Measurements from ENCODE around the gene GFOD1. TPM values are rescaled to one million over a fixed set of nuclear protein-coding genes. Genes with fewer than 3 reads are reported as not detected.
"Not testable (repeated sequence)": the region's sequence is repeated elsewhere in the genome, so short reads cannot be mapped to it uniquely, and the experiment has no call there.

GFOD1 gene
- total RNA-seq, 8 experiments from 2014 or later = 2.8 to 40.0 (median 9.4) TPM

- in situ Hi-C loops (cut with MboI; ENCODE audit: low pct_unique_long_range_greater_than_20kb in 2 of 9, low sequenced_read_pairs in 9 of 9, unreplicated experiment in 9 of 9) = no loop called here
- no peak overlapping the region for H3K4me3 ChIP-seq
- no peak overlapping the region for H3K27ac ChIP-seq
- WGBS, 10 experiments = 60 to 100% (median 100%) methylated on average over 1 of the region's 1 CpG; no CpG with 5 or more reads in 7 of the 10 experiments
- peak in 2 of 8 experiments; percentile 18 to 34 for ATAC-seq (replicated peaks in 6 of 8)
- peaks cover 18 to 35% of the 10 kb centered on the region in 2 donors for H3K4me1 ChIP-seq (replicated peaks in 1 of 2)
These were observed 21.7 kb downstream of the GFOD1 start for GRCh38 chr6:13465734-13466133.

GRCh38 chr6:13463941-13464340 is 23.5 kb downstream of the GFOD1 start:
- Histone ChIP-seq H3K27ac (no peak overlapping the region), H3K4me1 (replicated peaks in 1 of 2) (peaks cover 8 to 24% of the 10 kb centered on the region in 2 donors), H3K4me3 (no peak overlapping the region)
- ATAC-seq (replicated peaks in 6 of 8) = no peak
- 29 to 94% (median 80%) methylated on average over 1 to 4 of the region's 4 CpGs; no CpG with 5 or more reads in 3 of the 10 experiments for WGBS, 10 experiments
- in situ Hi-C loops (cut with MboI; ENCODE audit: low pct_unique_long_range_greater_than_20kb in 2 of 9, low sequenced_read_pairs in 9 of 9, unreplicated experiment in 9 of 9) = no loop called here

DNA sequence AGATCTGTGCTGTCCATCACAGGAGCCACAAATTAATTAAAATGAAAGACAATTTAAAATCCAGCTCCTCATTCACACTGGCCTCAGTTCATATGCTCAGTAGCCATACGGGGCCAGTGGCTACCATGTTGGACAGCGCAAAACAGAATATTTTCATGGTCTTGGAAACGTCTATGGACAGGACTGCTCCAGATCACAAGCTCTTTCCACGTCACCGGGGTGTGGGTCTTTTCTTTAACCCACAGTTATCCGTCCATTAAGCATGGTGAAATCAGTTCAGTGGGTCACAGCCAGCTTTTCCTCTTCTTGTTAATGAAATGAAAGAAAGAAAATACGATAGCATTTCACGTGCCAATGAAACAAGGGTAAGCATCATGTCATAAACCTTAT is 24.1 kb downstream of the GFOD1 start:
- in situ Hi-C loops (cut with MboI; ENCODE audit: low pct_unique_long_range_greater_than_20kb in 2 of 9, low sequenced_read_pairs in 9 of 9, unreplicated experiment in 9 of 9) = no loop called here
- no peak for ATAC-seq (replicated peaks in 6 of 8)
- H3K27ac ChIP-seq = no peak overlapping the region
- peaks cover 8 to 24% of the 10 kb centered on the region in 2 donors for H3K4me1 ChIP-seq (replicated peaks in 1 of 2)
- no peak overlapping the region for H3K4me3 ChIP-seq
- 10 to 100% (median 86%) methylated on average over 2 to 8 of the region's 8 CpGs; no CpG with 5 or more reads in 1 of the 10 experiments for WGBS, 10 experiments

- Histone ChIP-seq H3K4me1 (replicated peaks in 1 of 2) (peaks cover 8 to 24% of the 10 kb centered on the region in 2 donors), H3K4me3 (no peak overlapping the region), H3K27ac (no peak overlapping the region)
- ATAC-seq (replicated peaks in 6 of 8) = no peak
- in situ Hi-C loops (cut with MboI; ENCODE audit: low pct_unique_long_range_greater_than_20kb in 2 of 9, low sequenced_read_pairs in 9 of 9, unreplicated experiment in 9 of 9) = no loop called here
- WGBS, 10 experiments = 10 to 91% (median 59%) methylated on average over 2 to 10 of the region's 12 CpGs
These were observed 24.7 kb downstream of the GFOD1 start for GRCh38 chr6:13462458-13463327.

- Histone ChIP-seq H3K27ac (no peak overlapping the region), H3K4me3 (no peak overlapping the region), H3K4me1 (replicated peaks in 1 of 2) (peaks cover 8 to 18% of the 10 kb centered on the region in 2 donors)
- WGBS, 10 experiments = 86 to 100% (median 90%) methylated on average over 2 to 5 of the region's 6 CpGs; no CpG with 5 or more reads in 3 of the 10 experiments
- no peak for ATAC-seq (replicated peaks in 6 of 8)
- in situ Hi-C loops (cut with MboI; ENCODE audit: low pct_unique_long_range_greater_than_20kb in 2 of 9, low sequenced_read_pairs in 9 of 9, unreplicated experiment in 9 of 9) = no loop called here
These were observed 25.6 kb downstream of the GFOD1 start for GRCh38 chr6:13461805-13462204.

- no peak overlapping the region for H3K4me3 ChIP-seq
- no peak overlapping the region for H3K27ac ChIP-seq
- H3K4me1 ChIP-seq (replicated peaks in 1 of 2) = peaks cover 8 to 14% of the 10 kb centered on the region in 2 donors
- in situ Hi-C loops (cut with MboI; ENCODE audit: low pct_unique_long_range_greater_than_20kb in 2 of 9, low sequenced_read_pairs in 9 of 9, unreplicated experiment in 9 of 9) = no loop called here
- no peak for ATAC-seq (replicated peaks in 6 of 8)
- 90 to 100% (median 96%) methylated on average over 1 to 4 of the region's 4 CpGs; no CpG with 5 or more reads in 6 of the 10 experiments for WGBS, 10 experiments
These were observed 26.1 kb downstream of the GFOD1 start for GRCh38 chr6:13461307-13461706.

- not testable (repeated sequence) for ATAC-seq (replicated peaks in 6 of 8)
These were observed 27.1 kb downstream of the GFOD1 start for GRCh38 chr6:13460289-13460688.

DNA sequence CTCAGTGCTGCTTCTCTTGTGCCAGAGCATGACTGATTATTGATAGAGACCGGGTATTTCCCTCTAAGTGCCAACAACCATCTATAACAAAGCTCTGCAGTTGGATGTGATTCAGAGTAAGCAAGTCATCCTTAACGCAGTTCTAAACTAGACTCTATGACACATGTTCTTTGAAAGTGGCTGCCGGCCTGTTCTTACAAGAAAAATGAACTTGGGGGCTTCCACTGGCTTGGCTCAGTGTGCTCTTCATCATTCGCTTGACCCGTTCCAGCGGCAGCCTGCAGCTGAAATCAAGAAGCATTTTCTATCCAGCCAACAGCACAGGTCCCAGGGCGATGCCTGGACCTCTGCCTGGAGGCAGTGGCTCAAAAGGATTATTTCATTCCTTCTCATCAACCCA is 29.8 kb downstream of the GFOD1 start:
- H3K4me1 ChIP-seq (replicated peaks in 1 of 2) = peaks cover 2 to 19% of the 10 kb centered on the region in 2 donors
- in situ Hi-C loops (cut with MboI; ENCODE audit: low pct_unique_long_range_greater_than_20kb in 2 of 9, low sequenced_read_pairs in 9 of 9, unreplicated experiment in 9 of 9) = no loop called here
- no peak overlapping the region for H3K4me3 ChIP-seq
- 33 to 100% (median 65%) methylated on average over 1 to 7 of the region's 7 CpGs; no CpG with 5 or more reads in 1 of the 10 experiments for WGBS, 10 experiments
- peak in 2 of 8 experiments; percentile 12 to 74 for ATAC-seq (replicated peaks in 6 of 8)
- H3K27ac ChIP-seq = no peak overlapping the region

More at GRCh38 chr6:13460289-13460688, 27.1 kb downstream of the GFOD1 start:
- H3K4me3 ChIP-seq; in situ Hi-C loops (cut with MboI; ENCODE audit: low pct_unique_long_range_greater_than_20kb in 2 of 9, low sequenced_read_pairs in 9 of 9, unreplicated experiment in 9 of 9); H3K27ac ChIP-seq: not testable (repeated sequence)
- peaks cover 8 to 14% of the 10 kb centered on the region in 2 donors for H3K4me1 ChIP-seq (replicated peaks in 1 of 2)
- 50 to 100% (median 70%) methylated on average over 1 to 2 of the region's 2 CpGs; no CpG with 5 or more reads in 4 of the 10 experiments for WGBS, 10 experiments

GRCh38 chr6:13455552-13455966 is 31.8 kb downstream of the GFOD1 start:
- Histone ChIP-seq H3K27ac (no peak overlapping the region), H3K4me3 (no peak overlapping the region), H3K4me1 (replicated peaks in 1 of 2) (peaks cover 0 to 15% of the 10 kb centered on the region in 2 donors)
- no peak for ATAC-seq (replicated peaks in 6 of 8)
- in situ Hi-C loops (cut with MboI; ENCODE audit: low pct_unique_long_range_greater_than_20kb in 2 of 9, low sequenced_read_pairs in 9 of 9, unreplicated experiment in 9 of 9) = no loop called here
- WGBS, 10 experiments = 40 to 92% (median 71%) methylated on average over 1 to 3 of the region's 5 CpGs; no CpG with 5 or more reads in 3 of the 10 experiments

GRCh38 chr6:13454286-13455221 is 32.8 kb downstream of the GFOD1 start:
- Histone ChIP-seq H3K4me3 (no peak overlapping the region), H3K27ac (peak overlapping the region in 1 of 2 donors; percentile 22), H3K4me1 (replicated peaks in 1 of 2) (peaks cover 0 to 15% of the 10 kb centered on the region in 2 donors)
- in situ Hi-C loops (cut with MboI; ENCODE audit: low pct_unique_long_range_greater_than_20kb in 2 of 9, low sequenced_read_pairs in 9 of 9, unreplicated experiment in 9 of 9) = no loop called here
- 32 to 100% (median 87%) methylated on average over 2 to 9 of the region's 11 CpGs; no CpG with 5 or more reads in 2 of the 10 experiments for WGBS, 10 experiments
- peak; percentile 29 to 78 (median 66) for ATAC-seq (replicated peaks in 6 of 8)

- peak in 5 of 8 experiments; percentile 23 to 42 (median 31) for ATAC-seq (replicated peaks in 6 of 8)
- WGBS, 10 experiments = 20 to 100% (median 88%) methylated on average over 1 to 2 of the region's 2 CpGs; no CpG with 5 or more reads in 6 of the 10 experiments
These were observed 33.6 kb downstream of the GFOD1 start for GRCh38 chr6:13453771-13454251.

GRCh38 chr6:13453153-13453552 is 34.2 kb downstream of the GFOD1 start:
- no peak overlapping the region for H3K4me3 ChIP-seq
- H3K4me1 ChIP-seq (replicated peaks in 1 of 2) = peaks cover 0 to 15% of the 10 kb centered on the region in 2 donors
- in situ Hi-C loops (cut with MboI; ENCODE audit: low pct_unique_long_range_greater_than_20kb in 2 of 9, low sequenced_read_pairs in 9 of 9, unreplicated experiment in 9 of 9) = no loop called here
- no peak overlapping the region for H3K27ac ChIP-seq
- WGBS, 10 experiments = 26 to 97% (median 81%) methylated on average over 3 to 4 of the region's 4 CpGs; no CpG with 5 or more reads in 2 of the 10 experiments
- ATAC-seq (replicated peaks in 6 of 8) = peak in 2 of 8 experiments; percentile 59 to 70

More at GRCh38 chr6:13453771-13454251, 33.6 kb downstream of the GFOD1 start:
- peak overlapping the region in 1 of 2 donors; percentile 22 for H3K27ac ChIP-seq
- H3K4me3 ChIP-seq = no peak overlapping the region
- in situ Hi-C loops (cut with MboI; ENCODE audit: low pct_unique_long_range_greater_than_20kb in 2 of 9, low sequenced_read_pairs in 9 of 9, unreplicated experiment in 9 of 9) = no loop called here
- H3K4me1 ChIP-seq (replicated peaks in 1 of 2) = peaks cover 0 to 15% of the 10 kb centered on the region in 2 donors
